Endothelial cell of umbilical vein (primary cell): ENCODE data around the gene VSIR.

Source experiments
- CTCF ChIP-seq, 2 donors: IDR thresholded peaks; 1 replicate in 1 of 2; 2 replicates in 1 of 2; pipeline ENCODE4 v1.5.1; 2011; ENCODE audit warnings: low read length in 2 of 2, mild to moderate bottlenecking in 2 of 2, moderate library complexity in 2 of 2, control low read depth in 1 of 2, inconsistent platforms in 1 of 2, low read depth in 1 of 2; ENCODE audit not compliant: insufficient read depth in 1 of 2; ENCODE audit errors: extremely low read depth in 1 of 2
- EZH2 ChIP-seq: IDR thresholded peaks from 2 replicates; pipeline ENCODE4 v1.6.1; 2012; ENCODE audit warnings: borderline replicate concordance, low read depth, mild to moderate bottlenecking, moderate library complexity, low read length, inconsistent platforms; ENCODE audit not compliant: severe bottlenecking
- GATA2 ChIP-seq: IDR thresholded peaks from 2 replicates; pipeline ENCODE4 v1.7.0; 2011; ENCODE audit warnings: low read depth, mild to moderate bottlenecking, moderate library complexity, mixed read lengths, low read length; ENCODE audit not compliant: insufficient read length, insufficient read depth
- MAX ChIP-seq: IDR thresholded peaks from 2 replicates; pipeline ENCODE4 v1.6.1; 2011; ENCODE audit not compliant: insufficient read depth, insufficient read length
- MYC ChIP-seq: IDR thresholded peaks from one replicate; pipeline ENCODE4 v1.6.1; 2011; ENCODE audit warnings: mild to moderate bottlenecking, low read depth, low read length
- POLR2A ChIP-seq: IDR thresholded peaks from 2 replicates; pipeline ENCODE4 v1.6.1; 2012; ENCODE audit warnings: low read depth, mild to moderate bottlenecking, control low read depth, low read length
- POLR2AphosphoS5 ChIP-seq: IDR thresholded peaks from 2 replicates; pipeline ENCODE4 v1.6.1; 2012; ENCODE audit warnings: low read depth, mild to moderate bottlenecking, control low read depth, low read length, moderate library complexity; ENCODE audit not compliant: insufficient read depth

GRCh38 chr10:71703577-71703976 lies 69.7 kb downstream of the VSIR start:
- no peak for TF ChIP-seq CTCF (IDR thresholded peaks at IDR 0.05; ENCODE audit: extremely low read depth in 1 of 2, insufficient read depth in 1 of 2, low read depth in 1 of 2, low read length in 2 of 2)
- TF ChIP-seq POLR2A = no peak
- TF ChIP-seq EZH2 = no peak
- no peak for TF ChIP-seq MAX
- no peak for TF ChIP-seq MYC
- no peak for TF ChIP-seq POLR2AphosphoS5
- TF ChIP-seq GATA2 = no peak
